UCSD-AML1 (cell line): ENCODE measurements around the gene CASQ2.
A peak's percentile ranks its signal among the peaks of the same experiment; 100 is the strongest.

Source experiments
- DNase-seq: peaks from one replicate; lab custom pipeline; 2025; ENCODE audit not compliant: unreplicated experiment; lab: John Stamatoyannopoulos, UW

Gene CASQ2

DNA sequence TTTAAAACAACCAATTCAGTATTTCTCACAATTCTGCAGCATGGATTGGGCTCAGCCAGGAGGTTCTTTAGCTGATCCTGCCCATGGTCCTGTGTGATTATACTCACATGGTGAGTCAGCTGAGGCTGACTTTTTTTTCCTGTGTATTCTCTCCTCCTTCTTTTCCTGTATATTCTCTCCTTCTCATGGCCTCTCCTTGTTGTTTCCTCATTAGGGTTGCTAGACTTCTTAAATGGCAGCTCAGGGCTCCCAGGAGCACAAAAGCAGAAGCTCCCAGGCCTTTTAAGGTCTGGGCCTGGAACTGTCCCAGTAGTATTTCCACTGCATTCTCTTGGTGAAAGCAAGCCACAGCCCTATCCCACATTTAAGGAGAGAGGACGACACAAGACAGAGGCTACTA, 99.9 kb downstream of the CASQ2 start:
- peak; percentile 30 for DNase-seq

DNA sequence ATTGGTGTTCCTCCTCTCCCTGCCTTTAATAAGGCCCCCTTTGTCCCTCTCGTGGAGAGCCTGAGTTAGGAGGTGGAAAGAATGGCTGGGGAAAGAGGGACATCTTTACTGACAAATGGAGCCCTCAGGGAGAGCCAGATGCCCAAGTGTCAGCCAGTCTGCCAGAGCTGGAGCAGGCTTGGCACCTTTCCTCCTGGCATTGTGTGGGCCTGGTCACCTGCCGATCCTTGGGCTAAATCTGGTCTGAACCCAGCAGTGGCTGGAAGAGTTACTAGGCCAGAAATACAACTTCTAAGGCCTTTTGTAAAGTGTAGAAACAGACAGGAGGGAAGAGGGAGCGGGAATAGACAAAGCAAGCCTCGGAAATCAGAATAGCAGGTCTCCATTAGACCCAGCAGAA, 101.8 kb downstream of the CASQ2 start:
- DNase-seq, result no peak

DNA sequence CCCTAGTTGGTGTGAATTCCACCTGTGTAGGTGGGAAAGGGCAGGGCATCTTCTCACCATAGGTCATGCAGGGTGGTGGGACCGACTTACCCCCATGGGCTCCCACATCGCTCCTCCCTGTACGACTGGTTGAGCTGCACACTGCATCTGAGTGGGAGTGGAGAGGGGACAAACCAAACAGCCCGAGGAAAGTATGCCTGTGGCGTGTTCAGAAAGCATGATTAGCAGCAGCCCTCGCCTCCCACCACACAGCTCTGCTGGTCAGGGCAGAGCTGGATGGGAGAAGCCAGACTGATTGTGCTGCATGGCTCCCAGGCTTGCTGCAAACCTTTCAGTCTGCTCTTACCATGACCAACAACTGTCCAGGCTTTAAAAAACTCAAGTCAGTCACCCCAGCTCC, 102.3 kb downstream of the CASQ2 start:
- DNase-seq, result no peak

DNA sequence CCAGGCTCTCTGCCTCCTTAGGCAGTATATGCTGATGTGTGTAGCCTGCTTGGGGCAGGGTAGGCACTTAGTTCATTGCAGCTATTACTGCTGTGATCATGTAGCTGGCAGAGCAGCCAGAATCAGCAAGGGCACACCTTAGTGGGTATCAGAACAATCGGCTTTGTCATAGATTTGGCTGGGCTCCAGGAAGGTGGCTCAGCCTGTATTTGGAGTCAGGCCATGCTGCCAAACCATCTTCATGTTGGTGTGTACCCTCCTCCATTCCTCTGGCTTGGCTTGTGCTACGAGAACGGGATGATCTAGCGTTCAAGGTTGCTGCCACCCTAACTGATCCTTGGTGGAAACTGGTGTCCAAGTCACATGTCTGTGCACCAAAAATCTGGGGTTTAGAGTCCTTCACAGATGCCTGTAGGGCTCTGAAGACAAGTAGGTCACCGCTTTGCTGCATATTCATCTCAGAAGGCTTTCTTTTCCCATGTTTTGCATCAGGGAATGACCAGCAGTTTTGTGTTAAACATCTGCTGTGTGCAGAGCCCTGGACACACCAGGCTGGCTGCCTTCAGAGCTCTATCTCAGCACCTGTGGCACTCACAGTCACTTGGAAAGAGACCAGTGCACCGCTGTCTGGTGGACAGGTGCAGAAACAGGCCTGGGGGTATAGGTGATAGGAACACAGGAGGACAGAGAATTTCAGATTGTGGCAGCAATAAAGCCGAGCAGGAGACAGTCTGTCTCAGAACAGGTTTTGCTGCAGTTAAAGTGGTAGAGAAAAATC, 103.0 kb downstream of the CASQ2 start:
- no peak for DNase-seq

DNA sequence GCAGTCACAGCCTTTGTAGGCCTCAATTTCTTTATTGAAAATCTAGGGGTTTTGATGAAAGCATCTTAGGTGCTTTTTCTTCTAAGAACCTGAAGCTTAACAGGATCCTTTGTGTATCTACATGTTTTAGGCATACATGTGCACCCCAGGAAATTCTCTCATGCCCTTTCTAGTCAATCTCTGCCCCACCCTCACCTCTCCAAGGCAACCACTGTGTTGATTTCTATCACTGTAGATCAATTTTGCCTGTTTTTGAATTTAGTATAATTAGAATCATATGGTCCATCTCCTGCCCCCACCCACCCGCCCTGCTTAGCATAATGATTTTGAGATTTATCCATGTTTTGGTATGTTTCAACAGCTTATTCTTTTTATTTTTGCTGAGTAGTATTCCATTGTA, 107.4 kb downstream of the CASQ2 start:
- no peak for DNase-seq

DNA sequence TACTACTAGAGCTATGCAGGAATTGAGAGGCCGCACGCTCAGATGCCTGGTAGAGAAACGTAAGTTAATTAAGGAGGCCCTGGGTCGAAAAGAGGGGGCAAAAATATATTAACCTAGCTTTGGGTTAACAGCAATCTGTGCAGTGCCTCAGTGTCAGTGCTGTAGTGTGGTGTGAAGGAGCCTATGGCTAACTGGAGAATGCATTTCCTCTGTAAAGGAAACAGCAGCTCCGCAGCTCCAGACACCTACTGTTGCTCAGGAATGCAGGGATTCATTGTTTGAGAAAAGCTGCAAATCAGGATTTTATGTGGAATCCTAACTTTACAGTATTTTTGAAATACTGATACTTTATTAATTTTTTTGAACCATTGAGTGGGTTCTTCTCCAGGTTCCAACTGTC, 108.4 kb downstream of the CASQ2 start:
- no peak for DNase-seq

DNA sequence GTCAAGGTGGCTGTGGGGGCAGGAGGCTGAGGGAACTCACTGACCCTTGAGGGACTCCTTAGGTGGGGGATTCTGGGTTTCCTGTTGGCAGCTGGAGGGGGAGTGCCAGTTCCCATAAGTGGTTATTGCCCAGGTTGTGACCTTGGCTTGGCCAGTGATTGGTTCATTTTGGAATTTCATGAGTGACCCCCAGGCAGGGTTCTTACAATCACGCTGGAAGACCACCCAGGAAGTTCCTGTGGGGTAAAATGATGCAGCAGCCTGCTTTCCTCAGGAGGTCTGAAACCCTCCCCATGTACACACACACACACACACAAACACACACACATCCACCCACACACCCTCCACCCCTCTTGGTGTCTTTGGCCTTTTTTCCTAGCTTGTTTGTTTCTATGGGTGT, 109.9 kb downstream of the CASQ2 start:
- no peak for DNase-seq

DNA sequence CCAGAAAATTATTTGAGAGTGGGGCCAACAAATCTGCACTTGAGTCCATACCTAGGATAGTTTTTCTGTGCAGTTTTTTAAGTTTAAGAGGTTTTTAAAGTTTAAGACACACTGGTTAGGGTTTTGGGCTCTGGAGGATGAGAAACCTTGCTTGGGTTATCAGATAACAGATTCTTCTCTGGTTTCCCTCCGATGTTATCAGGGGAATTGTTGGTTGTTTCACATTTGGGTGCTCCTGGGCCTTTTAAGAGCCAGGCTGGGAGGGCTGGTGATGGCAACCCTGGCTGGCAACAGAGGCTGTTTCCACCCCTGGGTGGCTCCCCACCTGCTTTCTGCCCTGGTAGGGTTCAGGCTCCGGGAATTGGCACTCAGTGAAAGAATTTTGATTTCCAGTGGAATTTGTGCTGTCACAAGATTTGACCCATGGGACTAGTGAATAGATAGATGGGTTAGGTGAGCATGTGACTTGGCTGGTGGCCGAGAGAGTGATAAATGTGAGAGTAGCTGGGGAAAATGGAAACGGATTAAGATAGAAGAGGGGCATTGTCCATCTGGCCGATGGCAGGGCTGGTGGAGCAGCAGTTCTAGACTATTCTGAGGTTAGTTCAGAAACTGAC, 111.9 kb downstream of the CASQ2 start:
- DNase-seq, result no peak

DNA sequence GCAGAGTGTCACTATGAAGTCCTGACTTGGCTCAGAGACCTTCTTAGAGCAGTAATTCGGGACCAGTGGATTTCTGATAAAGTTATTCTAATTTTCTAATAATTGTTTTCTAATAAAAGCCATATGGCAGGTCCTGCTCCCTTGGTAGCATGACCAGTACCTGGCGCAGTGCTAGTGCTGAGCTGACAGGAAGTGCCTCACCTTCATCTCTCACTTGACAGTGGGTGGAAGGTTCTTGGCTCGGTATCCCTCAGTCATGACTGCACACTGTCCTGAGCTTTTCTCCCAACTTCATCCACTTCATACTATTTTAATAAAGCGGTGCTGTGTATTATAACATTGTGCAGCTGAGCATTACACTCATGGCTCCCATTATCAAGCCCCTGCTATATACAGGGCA, 112.6 kb downstream of the CASQ2 start:
- no peak for DNase-seq

DNA sequence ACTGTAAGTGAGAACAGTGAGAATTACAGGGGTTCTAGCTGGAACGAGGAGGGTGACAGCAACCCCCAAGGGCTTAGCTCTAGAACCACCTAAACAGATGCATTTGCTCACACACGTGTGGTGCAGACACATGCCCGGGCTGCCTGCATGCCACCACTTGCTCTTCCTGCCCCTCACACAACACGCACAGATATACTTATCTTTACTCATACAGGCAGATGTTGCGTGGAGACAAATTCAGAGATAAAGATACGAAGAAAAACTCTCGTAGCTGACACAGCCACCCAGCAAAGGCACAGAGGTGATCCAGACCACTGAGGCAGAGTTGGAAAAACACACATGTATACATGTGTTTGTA, 113.2 kb downstream of the CASQ2 start:
- DNase-seq, result peak; percentile 72

DNA sequence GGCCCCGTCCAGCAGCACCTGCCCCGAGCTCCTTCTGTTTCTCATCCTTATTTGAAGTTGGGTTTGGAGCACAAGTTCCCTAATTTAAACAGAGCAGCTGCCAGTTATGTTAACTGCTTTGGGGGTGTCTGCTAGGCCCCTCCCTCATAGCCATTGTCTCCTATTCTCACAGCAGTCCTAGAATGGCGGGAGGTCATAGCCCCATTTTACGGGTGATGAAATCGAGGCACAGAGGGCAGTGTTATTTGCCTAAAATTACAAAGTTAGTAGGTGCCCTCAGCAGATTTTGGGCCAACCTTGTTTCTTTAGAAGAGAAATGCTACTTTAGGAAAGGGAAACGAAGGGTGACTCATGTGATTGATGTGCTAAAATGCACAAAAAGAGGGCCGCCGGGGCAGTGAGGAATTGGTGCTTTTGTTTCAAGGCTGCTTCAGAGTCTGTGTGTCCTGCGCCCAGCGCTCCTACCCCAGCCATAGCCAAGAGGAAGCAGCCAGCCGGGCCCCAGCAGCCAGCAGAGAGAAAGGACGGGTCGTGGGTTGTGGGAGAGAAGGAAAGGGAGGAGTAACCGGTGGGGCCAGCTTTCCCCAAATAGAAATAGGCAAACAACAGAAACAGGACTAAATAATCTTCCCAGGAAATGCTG, 113.7 kb downstream of the CASQ2 start:
- peak; percentile 79 for DNase-seq

DNA sequence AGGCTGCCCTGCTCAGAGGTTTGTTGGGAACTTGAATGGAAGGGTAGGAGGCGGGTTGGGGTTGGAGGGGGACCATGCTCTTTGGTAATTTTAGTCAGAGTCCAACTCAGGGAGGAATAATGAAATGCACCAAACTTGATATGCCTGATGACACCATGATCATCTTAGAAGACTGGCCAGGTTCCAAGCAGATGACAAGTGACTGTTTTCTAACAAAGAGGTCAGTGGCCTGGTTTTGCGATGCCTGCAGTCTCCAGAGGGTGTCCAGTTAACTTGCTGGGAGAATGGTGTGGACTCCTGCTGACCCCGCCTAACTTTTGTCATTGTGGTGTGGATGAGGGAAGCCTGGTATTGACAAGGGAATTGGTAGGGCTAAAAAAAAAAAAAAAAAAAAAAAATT, 114.4 kb downstream of the CASQ2 start:
- DNase-seq, result no peak

DNA sequence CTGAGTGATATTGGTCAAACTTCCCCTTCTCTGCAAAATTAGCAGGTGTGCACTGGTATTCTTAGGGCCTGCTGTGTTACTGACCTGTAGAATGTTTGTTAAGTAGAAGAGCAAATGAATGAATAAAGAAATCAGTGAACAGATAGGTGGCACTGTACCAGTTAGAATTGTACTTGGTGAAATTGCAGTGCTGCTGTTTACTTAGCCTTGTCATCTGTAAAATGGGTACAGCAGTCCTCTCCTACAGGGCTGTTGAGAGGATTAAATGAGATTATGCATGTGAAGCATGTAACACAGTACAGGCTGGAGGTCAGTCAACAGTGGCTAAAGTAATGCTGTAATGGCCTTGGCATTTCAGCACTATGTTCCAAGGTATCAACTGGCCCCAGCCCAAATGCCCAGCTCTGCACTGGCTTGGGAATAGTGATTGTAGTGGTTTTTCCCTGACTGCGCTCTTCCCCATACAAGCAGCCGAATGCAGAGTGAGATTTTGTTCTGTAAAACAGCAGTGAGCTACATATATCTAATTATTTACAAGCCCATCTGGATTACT, 116.2 kb downstream of the CASQ2 start:
- DNase-seq, result no peak

DNA sequence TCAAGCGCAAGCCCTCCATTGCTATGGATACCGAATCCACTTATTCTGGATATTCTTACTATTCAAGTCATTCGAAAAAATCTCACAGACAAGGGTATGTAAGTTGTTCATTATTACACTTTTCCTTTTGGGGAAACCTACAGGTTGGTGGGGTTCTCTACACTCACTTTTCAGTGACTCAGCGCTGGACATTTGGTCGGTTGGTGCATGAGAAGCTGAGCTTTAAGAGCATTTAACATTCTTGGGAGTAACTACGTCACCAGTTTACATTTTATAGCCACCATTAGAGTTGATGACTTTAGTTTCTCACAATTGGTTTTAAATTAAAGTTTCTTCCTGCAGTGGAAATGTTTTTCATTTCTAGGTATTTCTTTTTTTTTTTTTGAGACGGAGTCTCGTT, 117.1 kb downstream of the CASQ2 start:
- no peak for DNase-seq

DNA sequence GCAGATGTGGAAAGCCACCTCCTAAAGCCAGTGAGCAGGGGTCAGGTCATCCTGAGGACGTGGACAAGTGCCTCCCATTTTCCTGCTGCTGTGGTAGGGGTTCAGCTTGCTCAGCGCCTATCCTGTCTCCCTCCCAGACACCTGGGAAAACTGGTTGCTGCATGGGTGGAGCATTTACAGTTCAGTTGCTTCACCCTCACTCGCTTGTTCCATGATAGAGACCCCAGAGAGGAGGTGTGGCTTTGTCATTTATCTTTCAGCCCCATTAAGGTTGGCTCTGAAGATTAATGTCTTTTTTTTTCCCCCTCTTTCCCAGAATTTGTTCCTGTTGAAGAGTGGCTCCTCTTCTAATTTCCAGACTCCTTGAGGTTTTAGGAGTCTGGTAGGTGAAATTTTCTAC, 117.6 kb downstream of the CASQ2 start:
- no peak for DNase-seq
